Vagina (tissue), 2 donors: Measurements from ENCODE around the gene SLC16A5. TPM values are rescaled to one million over a fixed set of nuclear protein-coding genes. Genes with fewer than 3 reads are reported as not detected.

Experiments used
- DNase-seq, 2 donors: peaks; one replicate each; pipeline ENCODE4 v3.0.0-alpha.2; 2017; ENCODE audit errors: extremely low spot score in 2 of 2
- H3K27ac ChIP-seq: fragments of 200-600 bp; sonication (generic); one replicate; pipeline ENCODE4 v1.5.1; 2019
- H3K27me3 ChIP-seq: fragments of 200-600 bp; sonication (generic); one replicate; pipeline ENCODE4 v1.5.1; 2019
- H3K36me3 ChIP-seq, 2 donors: fragments of 200-600 bp; sonication (generic); one replicate each; pipeline ENCODE4 v1.5.1; 2017 to 2019
- H3K4me1 ChIP-seq: fragments of 200-600 bp; sonication (generic); one replicate; pipeline ENCODE4 v1.5.1; 2019
- H3K4me3 ChIP-seq, 2 donors: fragments of 200-600 bp; sonication (generic); 1 replicate in 1 of 2; 2 replicates in 1 of 2; pipeline ENCODE4 v1.5.1; 2016 to 2019
- H3K9me3 ChIP-seq: fragments of 200-600 bp; sonication (generic); one replicate; pipeline ENCODE4 v1.5.1; 2019
- POLR2A ChIP-seq, 2 donors: fragments of 450-650 bp; IDR thresholded peaks; one replicate each; pipeline ENCODE4 v1.6.1; 2017; ENCODE audit warnings: antibody characterized with exemption in 2 of 2, mild to moderate bottlenecking in 2 of 2, moderate library complexity in 2 of 2
- POLR2AphosphoS5 ChIP-seq, 2 donors: sonication (generic); formaldehyde crosslinking; IDR thresholded peaks; one replicate each; pipeline ENCODE4 v1.9.0; 2017; ENCODE audit warnings: antibody characterized with exemption in 2 of 2, mild to moderate bottlenecking in 2 of 2, low read depth in 1 of 2; ENCODE audit not compliant: insufficient read depth in 1 of 2
- intact Hi-C: fragments of 100-400 bp; cut with DNase I; formaldehyde crosslinking; loops from one replicate; pipeline ENCODE4 v1.15.1; 2023
- total RNA-seq: library from RNA; depleted of rRNA; stranded (reverse); fragments of >200 nt; gene quantifications from one replicate; pipeline ENCODE4 v1.2.3, GENCODE V29; 2016
- TF ChIP-seq, protein P1 (sequence below), 3 experiments: fragments of 450-650 bp in 2 of 3; fragments of 200-600 bp in 1 of 3; sonication (generic) in 1 of 3; IDR thresholded peaks; one replicate each; pipeline ENCODE4 v1.5.1; 2017 to 2019; ENCODE audit warnings: antibody characterized with exemption in 3 of 3, mild to moderate bottlenecking in 2 of 3, moderate library complexity in 2 of 3

SLC16A5 gene
- total RNA-seq, 1 donor from 2014 or later: 26.8 TPM

DNA sequence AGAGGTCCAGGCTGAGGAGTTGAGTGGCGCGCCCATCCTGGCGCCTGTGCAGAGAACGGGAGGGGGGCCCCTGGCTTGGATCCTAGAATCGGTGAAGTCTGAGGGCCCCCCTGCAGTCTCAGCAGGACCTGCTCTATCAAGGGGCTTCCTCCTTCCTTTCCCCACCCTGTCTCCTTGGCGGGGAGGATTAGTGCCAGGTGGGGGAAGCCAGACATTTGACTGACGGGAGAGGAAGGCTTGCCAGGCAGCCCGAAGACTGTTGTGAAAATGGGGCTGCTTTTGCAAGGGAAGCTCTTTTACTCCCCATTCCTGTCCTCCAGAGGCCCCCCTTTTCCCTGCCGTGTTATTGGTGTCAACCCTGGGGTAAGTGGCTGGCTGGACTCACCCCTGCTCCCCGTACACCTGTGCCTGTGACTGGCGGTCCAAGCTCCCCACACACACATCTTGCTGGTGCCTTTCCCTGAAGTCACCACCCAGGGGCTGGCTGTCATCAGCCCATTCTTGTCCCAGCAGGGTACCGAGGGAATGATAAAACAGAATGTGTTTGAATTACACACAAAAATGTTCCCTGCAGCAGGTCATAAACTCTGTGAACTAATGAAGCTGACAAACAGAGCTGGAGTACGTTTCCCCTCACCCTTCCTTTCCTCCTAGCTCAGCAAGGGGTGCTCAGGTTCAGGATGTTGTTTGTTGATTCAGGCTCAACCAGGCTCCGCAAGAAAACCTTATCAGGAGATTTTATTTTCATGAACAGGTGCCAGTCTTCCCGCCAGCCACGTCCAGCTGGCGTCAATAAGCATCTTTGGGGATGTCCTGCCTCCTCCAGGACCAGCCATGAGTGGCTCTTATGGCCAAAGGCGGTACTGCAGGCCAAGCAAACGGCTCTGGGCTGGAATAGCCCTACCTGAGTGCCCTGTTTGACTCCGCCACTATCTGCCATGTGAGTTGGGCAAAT lies 17.6 kb downstream of the SLC16A5 start:
- TF ChIP-seq, protein P1, sequence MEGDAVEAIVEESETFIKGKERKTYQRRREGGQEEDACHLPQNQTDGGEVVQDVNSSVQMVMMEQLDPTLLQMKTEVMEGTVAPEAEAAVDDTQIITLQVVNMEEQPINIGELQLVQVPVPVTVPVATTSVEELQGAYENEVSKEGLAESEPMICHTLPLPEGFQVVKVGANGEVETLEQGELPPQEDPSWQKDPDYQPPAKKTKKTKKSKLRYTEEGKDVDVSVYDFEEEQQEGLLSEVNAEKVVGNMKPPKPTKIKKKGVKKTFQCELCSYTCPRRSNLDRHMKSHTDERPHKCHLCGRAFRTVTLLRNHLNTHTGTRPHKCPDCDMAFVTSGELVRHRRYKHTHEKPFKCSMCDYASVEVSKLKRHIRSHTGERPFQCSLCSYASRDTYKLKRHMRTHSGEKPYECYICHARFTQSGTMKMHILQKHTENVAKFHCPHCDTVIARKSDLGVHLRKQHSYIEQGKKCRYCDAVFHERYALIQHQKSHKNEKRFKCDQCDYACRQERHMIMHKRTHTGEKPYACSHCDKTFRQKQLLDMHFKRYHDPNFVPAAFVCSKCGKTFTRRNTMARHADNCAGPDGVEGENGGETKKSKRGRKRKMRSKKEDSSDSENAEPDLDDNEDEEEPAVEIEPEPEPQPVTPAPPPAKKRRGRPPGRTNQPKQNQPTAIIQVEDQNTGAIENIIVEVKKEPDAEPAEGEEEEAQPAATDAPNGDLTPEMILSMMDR (IDR thresholded peaks at IDR 0.05): peak in 1 of 3 experiments; percentile 48
- TF ChIP-seq POLR2AphosphoS5 (IDR thresholded peaks at IDR 0.05; ENCODE audit: insufficient read depth in 1 of 2, low read depth in 1 of 2) (peak in 1 of 2 donors; percentile 37), POLR2A (IDR thresholded peaks at IDR 0.05) (no peak)
- no peaks in the 10 kb centered on the region for H3K9me3 ChIP-seq
- H3K4me1 ChIP-seq: peaks cover 11% of the 10 kb centered on the region
- H3K36me3 ChIP-seq: peaks cover 0 to 3% of the 10 kb centered on the region in 2 donors
- intact Hi-C loops: loop anchor here (10.0 kb wide), 1 partner anchor 759 kb away; no protein-coding TSS in a partner anchor
- no peak for DNase-seq
- H3K27ac ChIP-seq: no peak overlapping the region
- no peaks in the 10 kb centered on the region for H3K27me3 ChIP-seq
- no peak overlapping the region for H3K4me3 ChIP-seq

DNA sequence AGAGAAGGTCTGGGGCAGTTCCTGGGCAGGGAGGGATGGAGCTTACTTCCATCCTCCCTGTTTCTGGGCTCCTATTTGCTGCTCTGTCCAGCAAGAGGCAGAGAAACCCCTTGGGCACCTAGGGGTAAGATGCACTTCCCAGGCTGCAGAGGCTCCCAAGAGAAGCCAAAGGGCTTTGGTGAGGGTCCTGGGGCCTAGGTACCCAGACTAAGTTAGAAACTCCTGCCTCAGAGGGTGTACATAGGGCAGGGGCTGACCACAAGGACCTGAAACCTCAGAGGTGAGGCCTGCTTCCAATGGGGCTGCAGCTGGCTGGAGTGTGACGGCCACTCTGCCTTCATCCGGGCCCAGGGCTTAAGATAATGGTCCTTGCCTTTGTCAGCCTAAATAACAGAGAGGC lies 20.4 kb downstream of the SLC16A5 start:
- Histone ChIP-seq H3K36me3 (no peaks in the 10 kb centered on the region), H3K4me1 (peaks cover 24% of the 10 kb centered on the region), H3K9me3 (no peaks in the 10 kb centered on the region), H3K27ac (no peak overlapping the region), H3K27me3 (no peaks in the 10 kb centered on the region), H3K4me3 (no peak overlapping the region)
- TF ChIP-seq, protein P1 (IDR thresholded peaks at IDR 0.05): no peak
- no peak for TF ChIP-seq POLR2A (IDR thresholded peaks at IDR 0.05)
- no peak for TF ChIP-seq POLR2AphosphoS5 (IDR thresholded peaks at IDR 0.05; ENCODE audit: insufficient read depth in 1 of 2, low read depth in 1 of 2)
- intact Hi-C loops: loop anchor here (10.0 kb wide), 1 partner anchor 757 kb away; no protein-coding TSS in a partner anchor
- DNase-seq: no peak

DNA sequence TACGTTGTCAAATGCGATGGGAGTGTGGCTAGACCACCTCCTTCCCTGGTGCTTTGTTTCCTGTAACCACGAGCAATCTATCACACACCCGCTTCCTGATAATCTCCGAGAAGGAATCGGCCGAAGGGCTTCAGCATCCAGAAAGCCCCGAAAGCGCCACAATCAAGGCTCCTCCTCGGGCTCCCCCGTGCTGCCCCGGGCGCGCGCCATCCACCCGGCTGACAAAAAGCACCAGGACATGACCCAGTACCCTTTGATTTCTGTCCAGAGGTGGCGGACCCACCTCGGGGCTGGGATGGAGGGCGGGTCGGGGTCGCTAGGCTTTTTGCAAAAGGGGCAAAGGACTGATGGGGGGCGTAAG lies 21.3 kb downstream of the SLC16A5 start:
- Histone ChIP-seq H3K4me3 (peak overlapping the region; percentile 86 to 95), H3K9me3 (no peaks in the 10 kb centered on the region), H3K27me3 (no peaks in the 10 kb centered on the region), H3K36me3 (no peaks in the 10 kb centered on the region), H3K27ac (peak overlapping the region; percentile 87), H3K4me1 (peaks cover 29% of the 10 kb centered on the region)
- intact Hi-C loops: loop anchor here (10.0 kb wide), 1 partner anchor 756 kb away; no protein-coding TSS in a partner anchor
- no peak for TF ChIP-seq POLR2A (IDR thresholded peaks at IDR 0.05)
- no peak for TF ChIP-seq POLR2AphosphoS5 (IDR thresholded peaks at IDR 0.05; ENCODE audit: insufficient read depth in 1 of 2, low read depth in 1 of 2)
- TF ChIP-seq, protein P1 (IDR thresholded peaks at IDR 0.05): no peak
- DNase-seq: no peak

DNA sequence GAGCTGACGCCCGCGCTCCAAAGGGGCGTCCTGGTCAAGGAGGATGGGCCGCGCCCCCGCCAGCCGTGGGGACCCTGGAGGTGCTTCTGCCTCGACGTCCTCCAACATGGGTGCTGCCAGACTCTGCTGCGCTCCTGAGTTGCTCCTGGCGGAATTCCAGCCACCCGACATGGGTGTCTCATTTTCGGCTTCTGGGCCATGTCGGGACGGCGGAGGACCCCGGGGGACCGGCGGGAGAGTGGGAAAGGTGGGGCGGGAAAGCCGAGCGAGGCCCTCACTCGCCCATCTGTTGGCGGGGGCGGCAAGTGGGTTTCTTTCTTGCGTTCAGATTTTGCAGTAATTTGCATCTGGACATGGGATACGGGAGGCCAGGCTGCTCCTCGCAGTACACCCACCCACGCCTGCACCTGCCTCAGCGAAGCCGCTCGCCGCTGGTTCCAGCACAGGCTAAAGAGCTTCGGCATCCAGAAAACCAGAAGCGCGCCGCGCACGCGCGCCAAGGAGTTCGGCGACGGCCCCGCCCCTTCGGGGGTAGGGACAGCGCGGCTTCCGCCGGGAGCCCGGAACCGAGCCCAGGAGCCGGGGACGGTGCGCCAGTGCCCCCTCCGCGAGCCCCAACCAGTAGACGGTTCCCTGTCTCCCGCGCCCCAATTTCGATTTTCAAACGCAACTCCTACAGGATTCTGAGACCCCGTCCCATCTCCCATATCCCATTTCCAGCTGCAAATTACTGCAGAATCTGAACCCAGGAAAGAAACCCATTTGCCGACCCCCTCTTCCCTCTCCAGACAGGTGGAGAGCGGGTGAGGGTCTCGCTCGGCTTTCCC lies 21.9 kb downstream of the SLC16A5 start, which contains the start of gene ARMC7:
Gene ARMC7, plus strand, starts transcription at position 563 of the 827 bp plus-strand sequence. CDS start 320 bp downstream, outside the sequence.
- intact Hi-C loops: loop anchor here (5.0 to 10.0 kb wide), 3 partner anchors 93 to 755 kb away; no protein-coding TSS in a partner anchor
- Histone ChIP-seq H3K27me3 (no peaks in the 10 kb centered on the region), H3K36me3 (no peaks in the 10 kb centered on the region), H3K27ac (peak within 1 kb of the TSS; percentile 87), H3K4me1 (peaks cover 34% of the 10 kb centered on the region), H3K9me3 (no peaks in the 10 kb centered on the region), H3K4me3 (peak within 1 kb of the TSS; percentile 86 to 95)
- DNase-seq: no peak
- TF ChIP-seq POLR2AphosphoS5 (IDR thresholded peaks at IDR 0.05; ENCODE audit: insufficient read depth in 1 of 2, low read depth in 1 of 2) (peak; percentile 76 to 83), POLR2A (IDR thresholded peaks at IDR 0.05) (peak in 1 of 2 donors; percentile 62)
- TF ChIP-seq, protein P1 (IDR thresholded peaks at IDR 0.05): no peak
